K562 (cell line): Measurements from ENCODE around the gene CENPP.

ENCODE experiments used
- ETV6 ChIP-seq, 3 experiments: fragments of 150-350 bp in 1 of 3; sonication (generic) in 1 of 3; formaldehyde crosslinking in 1 of 3; IDR thresholded peaks; 2 replicates each; pipeline versions ENCODE4 v1.6.1 to v1.8.0; 2014 to 2022; ENCODE audit warnings: borderline replicate concordance in 2 of 3, low read depth in 2 of 3, antibody characterized with exemption in 1 of 3, low read length in 1 of 3, mild to moderate bottlenecking in 1 of 3, missing genetic modification reagents in 1 of 3
- SIX5 ChIP-seq, 2 experiments: IDR thresholded peaks; 2 replicates each; pipeline ENCODE4 v1.6.1; 2011; ENCODE audit warnings: low read length in 2 of 2, borderline replicate concordance in 1 of 2, low read depth in 1 of 2, mild to moderate bottlenecking in 1 of 2, moderate library complexity in 1 of 2; ENCODE audit not compliant: insufficient read depth in 1 of 2
- SP1 ChIP-seq: sonication (generic); formaldehyde crosslinking; IDR thresholded peaks from 2 replicates; pipeline ENCODE4 v1.8.1; 2022; ENCODE audit warnings: mild to moderate bottlenecking, missing genetic modification reagents
- YY1 ChIP-seq, 3 experiments: IDR thresholded peaks; 2 replicates each; pipeline ENCODE4 v1.6.1; 2011; ENCODE audit warnings: low read length in 2 of 3, mild to moderate bottlenecking in 2 of 3, moderate library complexity in 2 of 3, borderline replicate concordance in 1 of 3, control low read depth in 1 of 3, low read depth in 1 of 3; ENCODE audit not compliant: insufficient read depth in 3 of 3, insufficient replicate concordance in 2 of 3, control insufficient read depth in 1 of 3, insufficient read length in 1 of 3; ENCODE audit errors: extremely low read depth in 1 of 3
- ZKSCAN1 ChIP-seq: fragments of 150-350 bp; IDR thresholded peaks from 2 replicates; pipeline ENCODE4 v1.6.1; 2016; ENCODE audit warnings: low read depth, low read length
- ZNF175 ChIP-seq: fragments of 200-800 bp; sonication (Bioruptor generic); IDR thresholded peaks from 2 replicates; pipeline ENCODE4 v1.6.1; 2016; ENCODE audit warnings: low read depth, mild to moderate bottlenecking, missing genetic modification characterization, missing compliant biosample characterization
- TF ChIP-seq, protein P1 (sequence below): fragments of 450-650 bp; IDR thresholded peaks from 2 replicates; pipeline ENCODE4 v1.6.1; 2017; ENCODE audit warnings: antibody characterized with exemption
- TF ChIP-seq, protein P2 (sequence below), 2 experiments: fragments of 200-800 bp in 1 of 2; sonication (Bioruptor generic) in 1 of 2; sonication (generic) in 1 of 2; formaldehyde crosslinking in 1 of 2; IDR thresholded peaks in 1 of 2; conservative IDR thresholded peaks in 1 of 2; 2 replicates each; pipeline versions ENCODE4 v1.5.0 to v1.6.1; 2016 to 2020; ENCODE audit warnings: missing compliant biosample characterization in 1 of 2, missing genetic modification characterization in 1 of 2, missing genetic modification reagents in 1 of 2
- TF ChIP-seq, protein P3 (sequence below), 3 experiments: IDR thresholded peaks in 2 of 3; conservative IDR thresholded peaks in 1 of 3; 2 replicates each; pipeline ENCODE4 v1.5.1; 2011 to 2012; ENCODE audit warnings: low read length in 3 of 3, mild to moderate bottlenecking in 3 of 3, control low read depth in 2 of 3, improper control_type of control experiment in 1 of 3, inconsistent platforms in 1 of 3, low read depth in 1 of 3, mixed read lengths in 1 of 3, moderate library complexity in 1 of 3; ENCODE audit not compliant: insufficient read depth in 2 of 3
- TF ChIP-seq, protein P4 (sequence below): sonication (generic); formaldehyde crosslinking; IDR thresholded peaks from 2 replicates; pipeline ENCODE4 v1.8.1; 2023; ENCODE audit warnings: mild to moderate bottlenecking, missing genetic modification reagents
- TF ChIP-seq, protein P5 (sequence below): fragments of 150-350 bp; conservative IDR thresholded peaks from 2 replicates; pipeline ENCODE4 v1.6.1; 2014; ENCODE audit warnings: low read length
- TF ChIP-seq, protein P6 (sequence below): sonication (generic); formaldehyde crosslinking; IDR thresholded peaks from 2 replicates; pipeline ENCODE4 v1.8.1; 2022; ENCODE audit warnings: missing genetic modification reagents
- TF ChIP-seq, protein P7 (sequence below): sonication (generic); formaldehyde crosslinking; IDR thresholded peaks from 2 replicates; pipeline ENCODE4 v1.9.0; 2022; ENCODE audit warnings: mild to moderate bottlenecking, missing genetic modification reagents
- TF ChIP-seq, protein P8 (sequence below): sonication (generic); formaldehyde crosslinking; IDR thresholded peaks from 2 replicates; pipeline ENCODE4 v1.8.0; 2023; ENCODE audit warnings: mild to moderate bottlenecking, missing genetic modification reagents

DNA sequence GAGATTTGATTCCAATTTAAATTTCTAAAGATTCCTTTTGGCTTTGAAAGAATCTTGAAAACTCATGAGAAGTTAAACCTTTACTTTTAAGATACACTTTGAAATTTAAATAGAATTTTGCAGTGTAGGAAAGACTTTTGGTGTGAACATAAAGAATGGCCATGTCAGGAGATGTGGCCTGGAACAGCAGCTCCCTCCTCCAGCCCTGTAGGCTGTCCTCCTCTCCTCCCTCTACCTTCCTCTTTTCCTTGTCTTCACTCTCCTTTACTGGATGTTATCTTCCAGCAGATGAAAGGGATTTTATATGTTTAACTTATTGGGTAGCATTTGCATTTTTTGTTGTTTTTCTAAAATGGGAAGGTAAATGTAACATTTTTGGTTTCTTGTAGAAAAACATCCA, 137.6 kb downstream of the CENPP start:
- TF ChIP-seq, protein P1, sequence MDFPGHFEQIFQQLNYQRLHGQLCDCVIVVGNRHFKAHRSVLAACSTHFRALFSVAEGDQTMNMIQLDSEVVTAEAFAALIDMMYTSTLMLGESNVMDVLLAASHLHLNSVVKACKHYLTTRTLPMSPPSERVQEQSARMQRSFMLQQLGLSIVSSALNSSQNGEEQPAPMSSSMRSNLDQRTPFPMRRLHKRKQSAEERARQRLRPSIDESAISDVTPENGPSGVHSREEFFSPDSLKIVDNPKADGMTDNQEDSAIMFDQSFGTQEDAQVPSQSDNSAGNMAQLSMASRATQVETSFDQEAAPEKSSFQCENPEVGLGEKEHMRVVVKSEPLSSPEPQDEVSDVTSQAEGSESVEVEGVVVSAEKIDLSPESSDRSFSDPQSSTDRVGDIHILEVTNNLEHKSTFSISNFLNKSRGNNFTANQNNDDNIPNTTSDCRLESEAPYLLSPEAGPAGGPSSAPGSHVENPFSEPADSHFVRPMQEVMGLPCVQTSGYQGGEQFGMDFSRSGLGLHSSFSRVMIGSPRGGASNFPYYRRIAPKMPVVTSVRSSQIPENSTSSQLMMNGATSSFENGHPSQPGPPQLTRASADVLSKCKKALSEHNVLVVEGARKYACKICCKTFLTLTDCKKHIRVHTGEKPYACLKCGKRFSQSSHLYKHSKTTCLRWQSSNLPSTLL = no peak
- TF ChIP-seq, protein P2, sequence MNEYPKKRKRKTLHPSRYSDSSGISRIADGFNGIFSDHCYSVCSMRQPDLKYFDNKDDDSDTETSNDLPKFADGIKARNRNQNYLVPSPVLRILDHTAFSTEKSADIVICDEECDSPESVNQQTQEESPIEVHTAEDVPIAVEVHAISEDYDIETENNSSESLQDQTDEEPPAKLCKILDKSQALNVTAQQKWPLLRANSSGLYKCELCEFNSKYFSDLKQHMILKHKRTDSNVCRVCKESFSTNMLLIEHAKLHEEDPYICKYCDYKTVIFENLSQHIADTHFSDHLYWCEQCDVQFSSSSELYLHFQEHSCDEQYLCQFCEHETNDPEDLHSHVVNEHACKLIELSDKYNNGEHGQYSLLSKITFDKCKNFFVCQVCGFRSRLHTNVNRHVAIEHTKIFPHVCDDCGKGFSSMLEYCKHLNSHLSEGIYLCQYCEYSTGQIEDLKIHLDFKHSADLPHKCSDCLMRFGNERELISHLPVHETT (CRISPR knock-in tag; conservative IDR thresholded peaks at IDR 0.05 in 1 of 2, IDR thresholded peaks at IDR 0.05 in 1 of 2) = no peak
- TF ChIP-seq SP1 = no peak
- TF ChIP-seq ZNF175 (CRISPR knock-in tag) = no peak
- no peak for TF ChIP-seq SIX5 (IDR thresholded peaks at IDR 0.05; ENCODE audit: borderline replicate concordance in 1 of 2, insufficient read depth in 1 of 2, low read depth in 1 of 2, low read length in 2 of 2)
- TF ChIP-seq, protein P3, sequence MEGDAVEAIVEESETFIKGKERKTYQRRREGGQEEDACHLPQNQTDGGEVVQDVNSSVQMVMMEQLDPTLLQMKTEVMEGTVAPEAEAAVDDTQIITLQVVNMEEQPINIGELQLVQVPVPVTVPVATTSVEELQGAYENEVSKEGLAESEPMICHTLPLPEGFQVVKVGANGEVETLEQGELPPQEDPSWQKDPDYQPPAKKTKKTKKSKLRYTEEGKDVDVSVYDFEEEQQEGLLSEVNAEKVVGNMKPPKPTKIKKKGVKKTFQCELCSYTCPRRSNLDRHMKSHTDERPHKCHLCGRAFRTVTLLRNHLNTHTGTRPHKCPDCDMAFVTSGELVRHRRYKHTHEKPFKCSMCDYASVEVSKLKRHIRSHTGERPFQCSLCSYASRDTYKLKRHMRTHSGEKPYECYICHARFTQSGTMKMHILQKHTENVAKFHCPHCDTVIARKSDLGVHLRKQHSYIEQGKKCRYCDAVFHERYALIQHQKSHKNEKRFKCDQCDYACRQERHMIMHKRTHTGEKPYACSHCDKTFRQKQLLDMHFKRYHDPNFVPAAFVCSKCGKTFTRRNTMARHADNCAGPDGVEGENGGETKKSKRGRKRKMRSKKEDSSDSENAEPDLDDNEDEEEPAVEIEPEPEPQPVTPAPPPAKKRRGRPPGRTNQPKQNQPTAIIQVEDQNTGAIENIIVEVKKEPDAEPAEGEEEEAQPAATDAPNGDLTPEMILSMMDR (IDR thresholded peaks at IDR 0.05 in 2 of 3, conservative IDR thresholded peaks at IDR 0.05 in 1 of 3; ENCODE audit: insufficient read depth in 2 of 3, low read depth in 1 of 3, low read length in 3 of 3) = no peak
- TF ChIP-seq, protein P4, sequence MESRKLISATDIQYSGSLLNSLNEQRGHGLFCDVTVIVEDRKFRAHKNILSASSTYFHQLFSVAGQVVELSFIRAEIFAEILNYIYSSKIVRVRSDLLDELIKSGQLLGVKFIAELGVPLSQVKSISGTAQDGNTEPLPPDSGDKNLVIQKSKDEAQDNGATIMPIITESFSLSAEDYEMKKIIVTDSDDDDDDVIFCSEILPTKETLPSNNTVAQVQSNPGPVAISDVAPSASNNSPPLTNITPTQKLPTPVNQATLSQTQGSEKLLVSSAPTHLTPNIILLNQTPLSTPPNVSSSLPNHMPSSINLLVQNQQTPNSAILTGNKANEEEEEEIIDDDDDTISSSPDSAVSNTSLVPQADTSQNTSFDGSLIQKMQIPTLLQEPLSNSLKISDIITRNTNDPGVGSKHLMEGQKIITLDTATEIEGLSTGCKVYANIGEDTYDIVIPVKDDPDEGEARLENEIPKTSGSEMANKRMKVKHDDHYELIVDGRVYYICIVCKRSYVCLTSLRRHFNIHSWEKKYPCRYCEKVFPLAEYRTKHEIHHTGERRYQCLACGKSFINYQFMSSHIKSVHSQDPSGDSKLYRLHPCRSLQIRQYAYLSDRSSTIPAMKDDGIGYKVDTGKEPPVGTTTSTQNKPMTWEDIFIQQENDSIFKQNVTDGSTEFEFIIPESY (CRISPR knock-in tag) = no peak
- no peak for TF ChIP-seq ZKSCAN1
- TF ChIP-seq, protein P5, sequence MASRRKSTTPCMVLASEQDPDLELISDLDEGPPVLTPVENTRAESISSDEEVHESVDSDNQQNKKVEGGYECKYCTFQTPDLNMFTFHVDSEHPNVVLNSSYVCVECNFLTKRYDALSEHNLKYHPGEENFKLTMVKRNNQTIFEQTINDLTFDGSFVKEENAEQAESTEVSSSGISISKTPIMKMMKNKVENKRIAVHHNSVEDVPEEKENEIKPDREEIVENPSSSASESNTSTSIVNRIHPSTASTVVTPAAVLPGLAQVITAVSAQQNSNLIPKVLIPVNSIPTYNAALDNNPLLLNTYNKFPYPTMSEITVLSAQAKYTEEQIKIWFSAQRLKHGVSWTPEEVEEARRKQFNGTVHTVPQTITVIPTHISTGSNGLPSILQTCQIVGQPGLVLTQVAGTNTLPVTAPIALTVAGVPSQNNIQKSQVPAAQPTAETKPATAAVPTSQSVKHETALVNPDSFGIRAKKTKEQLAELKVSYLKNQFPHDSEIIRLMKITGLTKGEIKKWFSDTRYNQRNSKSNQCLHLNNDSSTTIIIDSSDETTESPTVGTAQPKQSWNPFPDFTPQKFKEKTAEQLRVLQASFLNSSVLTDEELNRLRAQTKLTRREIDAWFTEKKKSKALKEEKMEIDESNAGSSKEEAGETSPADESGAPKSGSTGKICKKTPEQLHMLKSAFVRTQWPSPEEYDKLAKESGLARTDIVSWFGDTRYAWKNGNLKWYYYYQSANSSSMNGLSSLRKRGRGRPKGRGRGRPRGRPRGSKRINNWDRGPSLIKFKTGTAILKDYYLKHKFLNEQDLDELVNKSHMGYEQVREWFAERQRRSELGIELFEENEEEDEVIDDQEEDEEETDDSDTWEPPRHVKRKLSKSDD = no peak
- TF ChIP-seq YY1 (IDR thresholded peaks at IDR 0.05; ENCODE audit: borderline replicate concordance in 1 of 3, control insufficient read depth in 1 of 3, extremely low read depth in 1 of 3, insufficient read depth in 3 of 3, insufficient read length in 1 of 3, insufficient replicate concordance in 2 of 3, low read depth in 1 of 3, low read length in 2 of 3) = no peak
- TF ChIP-seq, protein P6, sequence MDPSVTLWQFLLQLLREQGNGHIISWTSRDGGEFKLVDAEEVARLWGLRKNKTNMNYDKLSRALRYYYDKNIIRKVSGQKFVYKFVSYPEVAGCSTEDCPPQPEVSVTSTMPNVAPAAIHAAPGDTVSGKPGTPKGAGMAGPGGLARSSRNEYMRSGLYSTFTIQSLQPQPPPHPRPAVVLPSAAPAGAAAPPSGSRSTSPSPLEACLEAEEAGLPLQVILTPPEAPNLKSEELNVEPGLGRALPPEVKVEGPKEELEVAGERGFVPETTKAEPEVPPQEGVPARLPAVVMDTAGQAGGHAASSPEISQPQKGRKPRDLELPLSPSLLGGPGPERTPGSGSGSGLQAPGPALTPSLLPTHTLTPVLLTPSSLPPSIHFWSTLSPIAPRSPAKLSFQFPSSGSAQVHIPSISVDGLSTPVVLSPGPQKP (CRISPR knock-in tag) = no peak
- TF ChIP-seq, protein P7, sequence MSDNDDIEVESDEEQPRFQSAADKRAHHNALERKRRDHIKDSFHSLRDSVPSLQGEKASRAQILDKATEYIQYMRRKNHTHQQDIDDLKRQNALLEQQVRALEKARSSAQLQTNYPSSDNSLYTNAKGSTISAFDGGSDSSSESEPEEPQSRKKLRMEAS (CRISPR knock-in tag) = no peak
- no peak for TF ChIP-seq ETV6 (IDR thresholded peaks at IDR 0.05; ENCODE audit: borderline replicate concordance in 1 of 2, low read depth in 2 of 2, low read length in 1 of 2)
- TF ChIP-seq ETV6 (CRISPR knock-in tag; IDR thresholded peaks at IDR 0.05; ENCODE audit: borderline replicate concordance) = no peak
- TF ChIP-seq, protein P8, sequence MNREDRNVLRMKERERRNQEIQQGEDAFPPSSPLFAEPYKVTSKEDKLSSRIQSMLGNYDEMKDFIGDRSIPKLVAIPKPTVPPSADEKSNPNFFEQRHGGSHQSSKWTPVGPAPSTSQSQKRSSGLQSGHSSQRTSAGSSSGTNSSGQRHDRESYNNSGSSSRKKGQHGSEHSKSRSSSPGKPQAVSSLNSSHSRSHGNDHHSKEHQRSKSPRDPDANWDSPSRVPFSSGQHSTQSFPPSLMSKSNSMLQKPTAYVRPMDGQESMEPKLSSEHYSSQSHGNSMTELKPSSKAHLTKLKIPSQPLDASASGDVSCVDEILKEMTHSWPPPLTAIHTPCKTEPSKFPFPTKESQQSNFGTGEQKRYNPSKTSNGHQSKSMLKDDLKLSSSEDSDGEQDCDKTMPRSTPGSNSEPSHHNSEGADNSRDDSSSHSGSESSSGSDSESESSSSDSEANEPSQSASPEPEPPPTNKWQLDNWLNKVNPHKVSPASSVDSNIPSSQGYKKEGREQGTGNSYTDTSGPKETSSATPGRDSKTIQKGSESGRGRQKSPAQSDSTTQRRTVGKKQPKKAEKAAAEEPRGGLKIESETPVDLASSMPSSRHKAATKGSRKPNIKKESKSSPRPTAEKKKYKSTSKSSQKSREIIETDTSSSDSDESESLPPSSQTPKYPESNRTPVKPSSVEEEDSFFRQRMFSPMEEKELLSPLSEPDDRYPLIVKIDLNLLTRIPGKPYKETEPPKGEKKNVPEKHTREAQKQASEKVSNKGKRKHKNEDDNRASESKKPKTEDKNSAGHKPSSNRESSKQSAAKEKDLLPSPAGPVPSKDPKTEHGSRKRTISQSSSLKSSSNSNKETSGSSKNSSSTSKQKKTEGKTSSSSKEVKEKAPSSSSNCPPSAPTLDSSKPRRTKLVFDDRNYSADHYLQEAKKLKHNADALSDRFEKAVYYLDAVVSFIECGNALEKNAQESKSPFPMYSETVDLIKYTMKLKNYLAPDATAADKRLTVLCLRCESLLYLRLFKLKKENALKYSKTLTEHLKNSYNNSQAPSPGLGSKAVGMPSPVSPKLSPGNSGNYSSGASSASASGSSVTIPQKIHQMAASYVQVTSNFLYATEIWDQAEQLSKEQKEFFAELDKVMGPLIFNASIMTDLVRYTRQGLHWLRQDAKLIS (CRISPR knock-in tag) = no peak
